Measurements from ENCODE around the gene SH3RF1. TPM values are rescaled to one million over a fixed set of nuclear protein-coding genes. Genes with fewer than 3 reads are reported as not detected.
A peak's percentile ranks its signal among the peaks of the same experiment; 100 is the strongest.
"Not testable (repeated sequence)": the region's sequence is repeated elsewhere in the genome, so short reads cannot be mapped to it uniquely, and the experiment has no call there.

The SH3RF1 gene
- total RNA-seq, 6 experiments from 2014 or later: 54.5 to 67.1 (median 57.1) TPM

- peaks cover 4% of the 10 kb centered on the region for H3K27me3 Mint-ChIP-seq (ENCODE audit: insufficient read depth)
- no peak for TF ChIP-seq CTCF (IDR thresholded peaks at IDR 0.05)
- peaks cover 69% of the 10 kb centered on the region for H3K4me1 Mint-ChIP-seq (ENCODE audit: low read depth)
- DNase-seq: no peak
- H3K27ac Mint-ChIP-seq: no peak overlapping the region
- no peak overlapping the region for H3K4me3 Mint-ChIP-seq
- H3K9me3 Mint-ChIP-seq: no peaks in the 10 kb centered on the region
- H3K36me3 Mint-ChIP-seq (ENCODE audit: low read depth): peaks cover 32% of the 10 kb centered on the region
Measured at GRCh38 chr4:169195032-169195431, 75.7 kb downstream of the SH3RF1 start.

- DNase-seq; H3K9me3 Mint-ChIP-seq; H3K27me3 Mint-ChIP-seq (ENCODE audit: insufficient read depth); H3K4me3 Mint-ChIP-seq: not testable (repeated sequence)
- Mint-ChIP-seq H3K27ac (peak overlapping the region; percentile 7), H3K4me1 (ENCODE audit: low read depth) (peaks cover 80% of the 10 kb centered on the region), H3K36me3 (ENCODE audit: low read depth) (peaks cover 23% of the 10 kb centered on the region)
Measured at GRCh38 chr4:169189968-169190367, 80.8 kb downstream of the SH3RF1 start.

- no peak for TF ChIP-seq CTCF (IDR thresholded peaks at IDR 0.05)
- H3K4me1 Mint-ChIP-seq (ENCODE audit: low read depth): peaks cover 80% of the 10 kb centered on the region
- no peak overlapping the region for H3K4me3 Mint-ChIP-seq
- H3K9me3 Mint-ChIP-seq: no peaks in the 10 kb centered on the region
- DNase-seq: no peak
- H3K36me3 Mint-ChIP-seq (ENCODE audit: low read depth): peaks cover 19% of the 10 kb centered on the region
- no peak overlapping the region for H3K27ac Mint-ChIP-seq
- H3K27me3 Mint-ChIP-seq (ENCODE audit: insufficient read depth): peaks cover 2% of the 10 kb centered on the region
Measured at GRCh38 chr4:169189372-169189771, 81.4 kb downstream of the SH3RF1 start.

- H3K9me3 Mint-ChIP-seq: no peaks in the 10 kb centered on the region
- H3K27ac Mint-ChIP-seq: peak overlapping the region; percentile 62
- no peak for TF ChIP-seq CTCF (IDR thresholded peaks at IDR 0.05)
- DNase-seq: no peak
- peak overlapping the region; percentile 2; the same call in 1 of the 2 replicates for H3K4me3 Mint-ChIP-seq
- H3K27me3 Mint-ChIP-seq (ENCODE audit: insufficient read depth): peaks cover 2% of the 10 kb centered on the region
- H3K4me1 Mint-ChIP-seq (ENCODE audit: low read depth): peaks cover 78% of the 10 kb centered on the region
- peaks cover 19% of the 10 kb centered on the region for H3K36me3 Mint-ChIP-seq (ENCODE audit: low read depth)
Measured at GRCh38 chr4:169188204-169188603, 82.6 kb downstream of the SH3RF1 start.

GRCh38 chr4:169185133-169185956 is 85.4 kb downstream of the SH3RF1 start:
- Mint-ChIP-seq H3K4me3 (no peak overlapping the region; the same call in 1 of the 2 replicates), H3K4me1 (ENCODE audit: low read depth) (peaks cover 77% of the 10 kb centered on the region)

More at GRCh38 chr4:169185133-169185956, 85.4 kb downstream of the SH3RF1 start:
- Mint-ChIP-seq H3K27ac (peak overlapping the region; percentile 65), H3K9me3 (no peaks in the 10 kb centered on the region), H3K36me3 (ENCODE audit: low read depth) (peaks cover 10% of the 10 kb centered on the region), H3K27me3 (ENCODE audit: insufficient read depth) (no peaks in the 10 kb centered on the region; the same call in 1 of the 2 replicates)
- no peak for TF ChIP-seq CTCF (IDR thresholded peaks at IDR 0.05)
- no peak for DNase-seq

Data from HFFc6 (cell line).